Bronchial epithelial cell (primary cell): Measurements from ENCODE around the gene CHID1. TPM values are rescaled to one million over a fixed set of nuclear protein-coding genes. Genes with fewer than 3 reads are reported as not detected.

Experiments
- DNase-seq: peaks from one replicate; pipeline ENCODE4 v3.0.0-alpha.2; 2010; ENCODE audit warnings: low read depth
- FAIRE-seq: peaks from 2 replicates; lab custom pipeline; 2011; peaks lifted over from hg19 to GRCh38; lab: Jason Lieb, UNC
- H3K27me3 ChIP-seq: 2 replicates; pipeline ENCODE4 v1.5.1; 2011; ENCODE audit warnings: low read length; ENCODE audit not compliant: control insufficient read depth, insufficient read depth
- H3K36me3 ChIP-seq: 2 replicates; pipeline ENCODE4 v1.5.1; 2011; ENCODE audit warnings: low read length; ENCODE audit not compliant: control insufficient read depth, insufficient read depth
- H3K4me3 ChIP-seq: 2 replicates; pipeline ENCODE4 v1.5.1; 2011; ENCODE audit warnings: mild to moderate bottlenecking, low read depth, low read length, control low read depth
- total RNA-seq: library from RNA; depleted of rRNA; stranded (reverse); fragments of >200 nt; gene quantifications from 2 replicates; pipeline ENCODE4 v1.2.1, GENCODE V29; 2014
- TF ChIP-seq, protein P1 (sequence below): IDR thresholded peaks from 2 replicates; pipeline ENCODE4 v1.5.1; 2011; ENCODE audit warnings: mild to moderate bottlenecking, moderate library complexity, low read length, control low read depth, inconsistent platforms; ENCODE audit not compliant: insufficient read depth, severe bottlenecking

The CHID1 gene
- total RNA-seq, 1 donor from 2014 or later, result 42.6 TPM

DNA sequence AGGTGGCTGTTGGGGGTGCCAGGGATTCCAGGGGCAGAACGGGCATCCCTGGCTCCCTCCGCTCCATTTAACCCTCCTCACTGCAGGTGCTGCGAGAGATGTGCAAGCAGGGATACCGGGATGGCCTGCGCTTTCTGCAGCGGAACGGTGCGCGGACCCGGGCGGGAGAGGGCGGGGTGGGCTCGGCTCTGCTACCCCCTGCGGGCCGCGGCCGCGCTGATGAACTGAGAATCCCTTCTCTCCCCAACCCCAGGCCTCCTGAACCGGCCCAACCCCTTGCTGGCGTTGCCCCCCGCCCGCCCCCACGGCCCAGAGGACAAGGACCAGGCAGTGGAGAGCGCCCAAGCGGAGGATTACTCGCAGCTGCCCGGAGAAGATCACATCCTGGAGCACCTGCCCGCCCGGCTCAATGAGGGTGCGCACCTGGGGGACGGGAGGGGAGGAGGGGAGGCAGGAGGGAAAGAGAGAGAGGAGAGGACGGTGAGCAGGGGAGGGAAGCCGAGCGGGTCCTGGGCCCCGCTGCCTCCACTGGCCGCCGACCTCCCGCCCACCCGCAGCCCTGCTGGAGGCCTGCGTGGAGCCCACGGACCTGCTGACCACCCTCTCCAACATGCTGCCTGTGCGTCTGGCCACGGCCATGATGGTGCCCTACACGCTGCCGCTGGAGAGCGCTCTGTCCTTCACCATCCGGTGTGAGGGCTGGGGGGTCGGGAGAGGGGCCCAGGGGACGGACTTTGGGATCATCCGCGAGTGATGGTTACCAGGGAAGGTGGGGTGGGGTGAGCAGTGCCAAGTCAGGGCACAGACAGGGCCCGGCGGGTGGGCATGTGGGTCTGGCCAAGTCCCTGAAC lies 86.9 kb downstream of the CHID1 start:
- FAIRE-seq (no peak), DNase-seq (no peak)
- Histone ChIP-seq H3K36me3 (peaks cover 18% of the 10 kb centered on the region), H3K27me3 (no peaks in the 10 kb centered on the region), H3K4me3 (no peak overlapping the region)
- TF ChIP-seq, protein P1, sequence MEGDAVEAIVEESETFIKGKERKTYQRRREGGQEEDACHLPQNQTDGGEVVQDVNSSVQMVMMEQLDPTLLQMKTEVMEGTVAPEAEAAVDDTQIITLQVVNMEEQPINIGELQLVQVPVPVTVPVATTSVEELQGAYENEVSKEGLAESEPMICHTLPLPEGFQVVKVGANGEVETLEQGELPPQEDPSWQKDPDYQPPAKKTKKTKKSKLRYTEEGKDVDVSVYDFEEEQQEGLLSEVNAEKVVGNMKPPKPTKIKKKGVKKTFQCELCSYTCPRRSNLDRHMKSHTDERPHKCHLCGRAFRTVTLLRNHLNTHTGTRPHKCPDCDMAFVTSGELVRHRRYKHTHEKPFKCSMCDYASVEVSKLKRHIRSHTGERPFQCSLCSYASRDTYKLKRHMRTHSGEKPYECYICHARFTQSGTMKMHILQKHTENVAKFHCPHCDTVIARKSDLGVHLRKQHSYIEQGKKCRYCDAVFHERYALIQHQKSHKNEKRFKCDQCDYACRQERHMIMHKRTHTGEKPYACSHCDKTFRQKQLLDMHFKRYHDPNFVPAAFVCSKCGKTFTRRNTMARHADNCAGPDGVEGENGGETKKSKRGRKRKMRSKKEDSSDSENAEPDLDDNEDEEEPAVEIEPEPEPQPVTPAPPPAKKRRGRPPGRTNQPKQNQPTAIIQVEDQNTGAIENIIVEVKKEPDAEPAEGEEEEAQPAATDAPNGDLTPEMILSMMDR, result no peak

DNA sequence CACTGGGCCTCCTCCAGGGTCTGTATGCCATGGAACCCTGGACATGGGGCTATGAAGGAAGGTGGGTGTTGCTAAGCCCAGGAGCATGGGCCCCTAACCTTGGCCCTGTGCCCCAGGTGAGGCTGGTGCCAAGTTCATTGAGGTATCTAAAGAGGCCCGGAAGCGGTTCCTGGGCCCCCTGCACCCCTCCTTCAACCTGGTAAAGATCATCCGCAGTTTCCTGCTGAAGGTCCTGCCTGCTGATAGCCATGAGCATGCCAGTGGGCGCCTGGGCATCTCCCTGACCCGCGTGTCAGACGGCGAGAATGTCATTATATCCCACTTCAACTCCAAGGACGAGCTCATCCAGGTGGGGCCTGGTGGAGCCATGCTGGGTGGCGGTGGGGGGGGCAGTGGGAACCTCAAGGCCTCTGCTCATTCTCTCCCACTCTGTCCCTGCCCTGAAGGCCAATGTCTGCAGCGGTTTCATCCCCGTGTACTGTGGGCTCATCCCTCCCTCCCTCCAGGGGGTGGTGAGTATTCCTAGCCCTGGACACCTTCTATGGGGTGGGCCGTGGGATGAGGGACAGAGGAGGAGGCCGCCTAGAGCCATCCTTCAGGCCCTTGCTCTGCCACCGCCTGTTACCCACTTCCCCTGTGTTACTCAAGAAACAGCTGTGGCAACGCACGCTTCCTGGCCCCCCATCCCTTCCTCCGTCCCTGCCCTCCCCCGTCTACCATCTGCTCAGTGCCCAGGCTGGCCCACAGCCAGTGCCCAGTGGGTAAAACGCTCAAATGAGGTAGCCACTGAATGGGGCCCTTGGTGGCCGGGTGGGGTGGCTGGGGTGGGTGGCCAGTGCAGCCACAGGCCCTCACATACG lies 88.9 kb downstream of the CHID1 start:
- no peak for DNase-seq
- Histone ChIP-seq H3K4me3 (no peak overlapping the region), H3K36me3 (peaks cover 18% of the 10 kb centered on the region), H3K27me3 (no peaks in the 10 kb centered on the region)
- no peak for FAIRE-seq
- TF ChIP-seq, protein P1, result no peak

DNA sequence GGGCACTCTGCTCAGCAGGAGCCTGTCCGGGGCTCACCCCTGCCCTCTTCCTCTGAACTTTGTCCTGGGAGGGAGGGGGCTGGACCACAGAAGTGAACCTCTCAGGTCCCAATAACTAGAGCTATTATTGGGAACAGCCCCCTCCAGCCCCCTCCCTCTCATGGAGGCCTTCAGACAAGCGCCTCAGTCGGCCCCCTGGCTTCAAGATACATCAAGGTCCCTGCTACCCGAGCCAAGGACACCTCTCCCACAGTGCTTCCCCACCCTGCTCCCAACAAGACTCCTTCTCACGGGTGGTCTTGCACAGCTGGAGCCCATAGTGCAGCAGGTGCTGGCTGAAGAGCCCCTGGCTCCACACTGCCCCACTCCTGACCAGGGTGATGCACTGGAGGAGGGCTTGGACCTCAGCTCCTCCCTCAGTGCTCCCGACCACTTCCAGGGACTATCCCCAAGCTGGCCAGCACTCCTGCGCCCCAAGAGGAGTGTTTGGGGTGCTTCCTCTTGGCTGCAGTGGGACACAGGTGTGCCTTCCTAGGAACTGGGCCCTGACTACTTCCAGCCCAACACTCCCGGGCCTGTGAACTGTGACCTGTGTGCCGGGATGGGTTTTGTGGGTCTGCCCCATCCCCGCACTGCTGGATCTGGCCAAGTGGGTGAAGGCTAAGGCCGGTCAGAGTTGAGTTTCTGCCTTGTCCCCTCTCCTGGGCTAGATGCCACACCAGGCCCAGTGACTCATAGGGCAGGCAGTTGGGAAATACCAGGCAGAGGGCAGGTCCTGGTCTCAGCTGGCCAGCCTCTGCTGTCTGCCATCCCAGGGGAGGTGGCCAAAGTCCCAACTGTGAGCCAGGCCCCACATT lies 89.7 kb downstream of the CHID1 start:
- Histone ChIP-seq H3K4me3 (peak overlapping the region; percentile 73), H3K27me3 (no peaks in the 10 kb centered on the region), H3K36me3 (peaks cover 18% of the 10 kb centered on the region)
- TF ChIP-seq, protein P1, result no peak
- FAIRE-seq (no peak), DNase-seq (peak; percentile 49)

DNA sequence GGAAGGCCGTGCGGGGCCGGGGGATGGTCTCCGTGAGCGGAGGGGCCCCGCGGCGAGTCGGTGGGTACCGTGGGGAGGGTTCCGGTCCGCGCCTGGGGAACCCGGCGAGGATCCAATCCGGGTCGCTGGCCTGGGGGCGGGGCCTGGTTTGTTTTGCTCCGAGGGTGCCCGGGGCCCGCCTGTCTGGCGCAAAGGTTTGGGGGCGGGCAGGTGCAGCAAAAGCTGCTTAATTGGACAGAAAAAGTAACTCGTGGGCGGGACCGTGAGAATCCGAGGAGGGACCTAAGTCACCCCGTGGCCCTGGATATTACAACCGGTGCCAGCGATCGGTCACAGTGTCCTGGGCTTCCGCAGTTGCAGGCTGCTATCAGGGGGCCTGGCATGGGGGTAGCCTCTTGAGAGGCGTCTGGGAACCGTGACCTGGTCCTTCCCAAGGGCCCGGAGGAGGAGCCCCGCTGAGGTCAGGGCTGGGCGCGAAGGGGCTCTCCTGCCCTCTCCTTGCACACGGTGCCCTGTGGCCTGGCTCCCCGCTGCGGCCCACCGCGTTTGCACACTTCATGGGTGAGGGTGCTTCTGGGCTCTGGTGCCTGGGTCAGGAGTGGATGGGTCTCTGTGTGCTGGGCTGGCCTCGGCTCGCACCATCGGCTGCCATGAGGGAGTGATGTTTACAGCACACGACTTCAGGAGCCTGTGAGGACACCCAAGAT lies 90.5 kb downstream of the CHID1 start:
- DNase-seq (peak; percentile 66), FAIRE-seq (no peak)
- H3K4me3 ChIP-seq, result peak overlapping the region; percentile 73
- H3K36me3 ChIP-seq, result peaks cover 17% of the 10 kb centered on the region
- no peaks in the 10 kb centered on the region for H3K27me3 ChIP-seq
- TF ChIP-seq, protein P1, result no peak
